Measurements from ENCODE around the gene MZT2B. TPM values are rescaled to one million over a fixed set of nuclear protein-coding genes. Genes with fewer than 3 reads are reported as not detected.
"Not testable (repeated sequence)": the region's sequence is repeated elsewhere in the genome, so short reads cannot be mapped to it uniquely, and the experiment has no call there.

Gene MZT2B
- total and polyA plus RNA-seq, 2 of the 13 experiments (the other 11 are each of a cell fraction or from before 2014, with no cell fraction given) = 253 to 410 TPM

DNA sequence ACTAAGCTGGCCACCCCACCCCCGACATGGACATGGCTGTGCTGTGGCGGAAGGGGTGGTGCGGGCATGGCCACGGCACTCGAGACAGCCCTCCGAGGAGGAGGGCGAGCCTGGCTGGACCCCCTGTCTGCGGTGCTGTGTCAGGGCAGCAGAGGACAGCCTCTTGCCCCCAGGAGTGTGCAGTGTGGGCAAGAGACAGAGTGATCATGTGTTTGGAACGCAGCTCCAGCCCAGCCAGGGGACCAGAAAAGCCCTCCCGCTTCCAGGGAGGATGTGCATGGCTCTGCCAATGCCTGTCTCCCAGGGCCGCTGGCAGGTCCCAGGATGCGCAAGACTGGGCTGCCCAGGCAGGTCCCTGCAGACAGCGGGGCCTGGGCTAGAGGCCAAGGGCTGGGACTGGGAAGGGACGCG, 43.2 kb upstream of the MZT2B start:
- H3K9ac ChIP-seq (ENCODE audit: insufficient read depth, low read depth, low read length); CTCF ChIA-PET (ENCODE audit: low intra/inter-chr PET ratio, low total read pairs); BruUV-seq (replicated peaks); H3K36me3 ChIP-seq (replicated peaks in 1 of 2; ENCODE audit: control insufficient read depth in 1 of 2, insufficient read depth in 2 of 2, low read length in 2 of 2); H3K4me1 ChIP-seq (ENCODE audit: insufficient read depth, low read length); DNase-seq (ENCODE audit: low spot score); H3K9me3 ChIP-seq (ENCODE audit: low read length); in situ Hi-C loops (cut with HindIII; ENCODE audit: extremely low pct_ligation_motif_present, low pct_unique_long_range_greater_than_20kb); POLR2A ChIA-PET; H3K79me2 ChIP-seq (ENCODE audit: insufficient read depth, low read length); H2AFZ ChIP-seq (ENCODE audit: low read length); H3K27ac ChIP-seq (ENCODE audit: extremely low read length, insufficient read depth, low read length); intact Hi-C loops (cut with micrococcal nuclease; ENCODE audit: unreplicated experiment); H4K20me1 ChIP-seq (ENCODE audit: insufficient read depth, low read length); H3K4me3 ChIP-seq (replicated peaks in 1 of 3; ENCODE audit: insufficient read depth in 1 of 3, low read depth in 2 of 3, low read length in 3 of 3); H3K4me2 ChIP-seq (ENCODE audit: low read depth, low read length); FAIRE-seq: not testable (repeated sequence)
- 54% methylated on average over 10 of the region's 15 CpGs for WGBS (ENCODE audit: low lambda C conversion rate)
- peak; percentile 7; the same call in 2 of the 3 replicates for ATAC-seq
- peaks cover 4 to 14% of the 10 kb centered on the region in 2 experiments; a peak in 4 of 5 replicates for H3K27me3 ChIP-seq (ENCODE audit: control insufficient read depth in 1 of 2, insufficient read depth in 2 of 2, low read length in 2 of 2)

DNA sequence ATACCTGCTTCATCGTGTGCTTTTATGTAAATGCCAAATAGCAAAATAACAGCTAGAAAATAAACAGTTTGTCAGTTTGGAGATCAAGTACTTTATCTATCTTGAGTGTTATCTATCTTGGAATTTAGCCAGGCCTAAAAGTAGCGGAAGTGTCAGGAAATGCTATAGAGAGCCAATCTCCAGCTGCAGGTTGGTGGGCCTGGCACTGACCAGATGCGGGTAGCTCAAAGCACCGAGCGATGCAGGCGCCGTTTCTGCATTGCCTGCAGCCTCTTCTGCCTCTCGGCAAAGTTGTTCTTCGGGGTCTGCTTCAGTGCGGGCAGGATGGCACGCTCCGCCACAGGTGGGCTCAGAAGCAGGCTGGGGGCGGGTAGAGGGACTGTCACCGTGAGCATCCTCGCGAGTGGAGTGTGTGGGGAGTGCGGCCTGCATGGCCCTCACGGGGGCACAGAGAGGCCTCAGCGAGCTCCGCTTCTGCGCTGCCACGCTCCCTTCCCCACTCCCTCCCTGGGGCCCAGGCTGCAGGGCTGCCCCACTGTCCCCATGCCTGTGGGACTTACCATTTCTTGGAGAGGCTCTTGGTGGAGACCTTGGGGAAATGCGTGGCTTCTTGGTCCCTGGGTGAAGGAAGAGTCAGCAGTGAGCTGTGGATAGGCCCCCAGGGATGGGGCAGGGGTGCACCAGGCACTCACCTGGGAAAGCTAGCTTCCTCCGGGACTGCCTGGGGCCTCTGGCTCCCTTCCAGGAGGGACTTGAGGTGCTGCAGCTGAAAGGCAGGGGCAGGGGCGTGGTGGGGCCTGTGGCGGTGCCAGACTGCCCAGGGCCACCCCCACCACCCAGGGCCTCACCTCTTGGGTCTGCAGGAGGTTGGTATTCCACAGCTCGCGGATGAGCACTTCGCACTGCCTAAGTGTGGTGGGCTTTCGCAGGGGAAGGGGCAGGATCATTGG, 42.5 kb upstream of the MZT2B start:
- DNase-seq (ENCODE audit: low spot score); H3K9ac ChIP-seq (ENCODE audit: insufficient read depth, low read depth, low read length); CTCF ChIA-PET (ENCODE audit: low intra/inter-chr PET ratio, low total read pairs); POLR2A ChIA-PET; FAIRE-seq; H3K4me2 ChIP-seq (ENCODE audit: low read depth, low read length); H3K9me3 ChIP-seq (ENCODE audit: low read length); H3K4me1 ChIP-seq (ENCODE audit: insufficient read depth, low read length); H2AFZ ChIP-seq (ENCODE audit: low read length); in situ Hi-C loops (cut with HindIII; ENCODE audit: extremely low pct_ligation_motif_present, low pct_unique_long_range_greater_than_20kb); H3K36me3 ChIP-seq (replicated peaks in 1 of 2; ENCODE audit: control insufficient read depth in 1 of 2, insufficient read depth in 2 of 2, low read length in 2 of 2); H3K4me3 ChIP-seq (replicated peaks in 1 of 3; ENCODE audit: insufficient read depth in 1 of 3, low read depth in 2 of 3, low read length in 3 of 3); H3K79me2 ChIP-seq (ENCODE audit: insufficient read depth, low read length); H4K20me1 ChIP-seq (ENCODE audit: insufficient read depth, low read length); ATAC-seq; H3K27ac ChIP-seq (ENCODE audit: extremely low read length, insufficient read depth, low read length); intact Hi-C loops (cut with micrococcal nuclease; ENCODE audit: unreplicated experiment); BruUV-seq (replicated peaks): not testable (repeated sequence)
- H3K27me3 ChIP-seq (ENCODE audit: control insufficient read depth in 1 of 2, insufficient read depth in 2 of 2, low read length in 2 of 2) = peaks cover 4 to 14% of the 10 kb centered on the region in 2 experiments; a peak in 4 of 5 replicates
- WGBS (ENCODE audit: low lambda C conversion rate) = 49% methylated on average over 20 of the region's 30 CpGs

GRCh38 chr2:130140516-130140915, 41.5 kb upstream of the MZT2B start:
- CTCF ChIA-PET (ENCODE audit: low intra/inter-chr PET ratio, low total read pairs); H3K9me3 ChIP-seq (ENCODE audit: low read length); DNase-seq (ENCODE audit: low spot score); H3K9ac ChIP-seq (ENCODE audit: insufficient read depth, low read depth, low read length); H3K79me2 ChIP-seq (ENCODE audit: insufficient read depth, low read length); H3K4me3 ChIP-seq (replicated peaks in 1 of 3; ENCODE audit: insufficient read depth in 1 of 3, low read depth in 2 of 3, low read length in 3 of 3); FAIRE-seq; H4K20me1 ChIP-seq (ENCODE audit: insufficient read depth, low read length); H3K36me3 ChIP-seq (replicated peaks in 1 of 2; ENCODE audit: control insufficient read depth in 1 of 2, insufficient read depth in 2 of 2, low read length in 2 of 2); ATAC-seq; H3K4me2 ChIP-seq (ENCODE audit: low read depth, low read length); POLR2A ChIA-PET; in situ Hi-C loops (cut with HindIII; ENCODE audit: extremely low pct_ligation_motif_present, low pct_unique_long_range_greater_than_20kb); BruUV-seq (replicated peaks); H2AFZ ChIP-seq (ENCODE audit: low read length); H3K4me1 ChIP-seq (ENCODE audit: insufficient read depth, low read length); intact Hi-C loops (cut with micrococcal nuclease; ENCODE audit: unreplicated experiment); H3K27ac ChIP-seq (ENCODE audit: extremely low read length, insufficient read depth, low read length): not testable (repeated sequence)
- 40% methylated on average over 1 of the region's 7 CpGs for WGBS (ENCODE audit: low lambda C conversion rate)
- H3K27me3 ChIP-seq (ENCODE audit: control insufficient read depth in 1 of 2, insufficient read depth in 2 of 2, low read length in 2 of 2) = peaks cover 4 to 14% of the 10 kb centered on the region in 2 experiments; a peak in 4 of 5 replicates

- FAIRE-seq; H3K9ac ChIP-seq (ENCODE audit: insufficient read depth, low read depth, low read length); POLR2A ChIA-PET; H3K36me3 ChIP-seq (replicated peaks in 1 of 2; ENCODE audit: control insufficient read depth in 1 of 2, insufficient read depth in 2 of 2, low read length in 2 of 2); DNase-seq (ENCODE audit: low spot score); in situ Hi-C loops (cut with HindIII; ENCODE audit: extremely low pct_ligation_motif_present, low pct_unique_long_range_greater_than_20kb); H3K27ac ChIP-seq (ENCODE audit: extremely low read length, insufficient read depth, low read length); intact Hi-C loops (cut with micrococcal nuclease; ENCODE audit: unreplicated experiment); H3K4me2 ChIP-seq (ENCODE audit: low read depth, low read length); ATAC-seq; H4K20me1 ChIP-seq (ENCODE audit: insufficient read depth, low read length); H3K4me3 ChIP-seq (replicated peaks in 1 of 3; ENCODE audit: insufficient read depth in 1 of 3, low read depth in 2 of 3, low read length in 3 of 3); CTCF ChIA-PET (ENCODE audit: low intra/inter-chr PET ratio, low total read pairs); H2AFZ ChIP-seq (ENCODE audit: low read length); BruUV-seq (replicated peaks); H3K79me2 ChIP-seq (ENCODE audit: insufficient read depth, low read length); H3K4me1 ChIP-seq (ENCODE audit: insufficient read depth, low read length); H3K9me3 ChIP-seq (ENCODE audit: low read length): not testable (repeated sequence)
- 74% methylated on average over 3 of the region's 6 CpGs for WGBS (ENCODE audit: low lambda C conversion rate)
- H3K27me3 ChIP-seq (ENCODE audit: control insufficient read depth in 1 of 2, insufficient read depth in 2 of 2, low read length in 2 of 2) = peaks cover 4 to 14% of the 10 kb centered on the region in 2 experiments; a peak in 4 of 5 replicates
These were observed 41.1 kb upstream of the MZT2B start for GRCh38 chr2:130141002-130141401.

All from HepG2 (cell line).